ENCODE measurements around the gene CLDND1. TPM values are rescaled to one million over a fixed set of nuclear protein-coding genes. Genes with fewer than 3 reads are reported as not detected.
A peak's percentile ranks its signal among the peaks of the same experiment; 100 is the strongest.

Gene CLDND1
- total and polyA plus RNA-seq, 10 of the 15 experiments (the other 5 are each of a cell fraction or from before 2014, with no cell fraction given) = 97.8 to 225 (median 152) TPM

DNA sequence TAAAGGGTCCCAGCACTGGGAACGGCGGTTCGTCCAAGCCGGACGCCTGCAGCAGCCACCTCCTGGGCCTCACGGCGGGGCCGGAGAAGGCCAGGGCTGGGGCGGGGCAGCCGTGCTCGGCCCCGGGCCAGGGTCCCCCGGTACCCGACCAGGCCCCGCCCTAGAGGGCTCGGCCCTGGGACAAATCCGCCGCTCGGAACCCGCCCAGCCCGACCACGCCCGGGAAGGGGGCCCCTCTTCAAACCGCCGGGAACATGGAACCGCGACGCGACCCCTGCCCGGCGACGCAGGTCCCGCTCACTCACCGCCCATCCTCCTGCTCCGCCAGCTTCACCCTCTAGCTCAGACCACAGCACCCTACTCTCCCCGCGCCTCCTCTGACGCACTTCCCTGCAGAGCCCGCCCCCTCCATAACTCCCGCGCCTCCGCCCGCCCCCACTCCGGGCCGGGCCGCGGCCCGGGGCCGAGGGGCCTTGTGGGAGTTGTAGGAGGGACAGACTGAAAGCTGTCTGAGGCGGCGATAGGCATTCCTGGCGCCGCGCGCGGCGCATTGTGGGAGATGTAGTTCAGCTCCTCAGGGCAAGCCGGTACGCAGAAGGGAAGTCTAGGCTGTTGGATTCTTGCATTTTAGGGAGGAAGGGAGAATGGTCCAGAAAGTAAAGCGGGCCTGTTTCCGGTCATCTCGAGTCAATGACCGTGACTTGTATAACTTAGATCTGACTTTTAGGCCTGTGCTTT, at the start of gene CLDND1 (continued):
- TF ChIP-seq, protein P1, sequence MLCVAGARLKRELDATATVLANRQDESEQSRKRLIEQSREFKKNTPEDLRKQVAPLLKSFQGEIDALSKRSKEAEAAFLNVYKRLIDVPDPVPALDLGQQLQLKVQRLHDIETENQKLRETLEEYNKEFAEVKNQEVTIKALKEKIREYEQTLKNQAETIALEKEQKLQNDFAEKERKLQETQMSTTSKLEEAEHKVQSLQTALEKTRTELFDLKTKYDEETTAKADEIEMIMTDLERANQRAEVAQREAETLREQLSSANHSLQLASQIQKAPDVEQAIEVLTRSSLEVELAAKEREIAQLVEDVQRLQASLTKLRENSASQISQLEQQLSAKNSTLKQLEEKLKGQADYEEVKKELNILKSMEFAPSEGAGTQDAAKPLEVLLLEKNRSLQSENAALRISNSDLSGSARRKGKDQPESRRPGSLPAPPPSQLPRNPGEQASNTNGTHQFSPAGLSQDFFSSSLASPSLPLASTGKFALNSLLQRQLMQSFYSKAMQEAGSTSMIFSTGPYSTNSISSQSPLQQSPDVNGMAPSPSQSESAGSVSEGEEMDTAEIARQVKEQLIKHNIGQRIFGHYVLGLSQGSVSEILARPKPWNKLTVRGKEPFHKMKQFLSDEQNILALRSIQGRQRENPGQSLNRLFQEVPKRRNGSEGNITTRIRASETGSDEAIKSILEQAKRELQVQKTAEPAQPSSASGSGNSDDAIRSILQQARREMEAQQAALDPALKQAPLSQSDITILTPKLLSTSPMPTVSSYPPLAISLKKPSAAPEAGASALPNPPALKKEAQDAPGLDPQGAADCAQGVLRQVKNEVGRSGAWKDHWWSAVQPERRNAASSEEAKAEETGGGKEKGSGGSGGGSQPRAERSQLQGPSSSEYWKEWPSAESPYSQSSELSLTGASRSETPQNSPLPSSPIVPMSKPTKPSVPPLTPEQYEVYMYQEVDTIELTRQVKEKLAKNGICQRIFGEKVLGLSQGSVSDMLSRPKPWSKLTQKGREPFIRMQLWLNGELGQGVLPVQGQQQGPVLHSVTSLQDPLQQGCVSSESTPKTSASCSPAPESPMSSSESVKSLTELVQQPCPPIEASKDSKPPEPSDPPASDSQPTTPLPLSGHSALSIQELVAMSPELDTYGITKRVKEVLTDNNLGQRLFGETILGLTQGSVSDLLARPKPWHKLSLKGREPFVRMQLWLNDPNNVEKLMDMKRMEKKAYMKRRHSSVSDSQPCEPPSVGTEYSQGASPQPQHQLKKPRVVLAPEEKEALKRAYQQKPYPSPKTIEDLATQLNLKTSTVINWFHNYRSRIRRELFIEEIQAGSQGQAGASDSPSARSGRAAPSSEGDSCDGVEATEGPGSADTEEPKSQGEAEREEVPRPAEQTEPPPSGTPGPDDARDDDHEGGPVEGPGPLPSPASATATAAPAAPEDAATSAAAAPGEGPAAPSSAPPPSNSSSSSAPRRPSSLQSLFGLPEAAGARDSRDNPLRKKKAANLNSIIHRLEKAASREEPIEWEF (IDR thresholded peaks at IDR 0.05; ENCODE audit: insufficient replicate concordance, low read depth, low read length) = no peak
- TF ChIP-seq, protein P2, sequence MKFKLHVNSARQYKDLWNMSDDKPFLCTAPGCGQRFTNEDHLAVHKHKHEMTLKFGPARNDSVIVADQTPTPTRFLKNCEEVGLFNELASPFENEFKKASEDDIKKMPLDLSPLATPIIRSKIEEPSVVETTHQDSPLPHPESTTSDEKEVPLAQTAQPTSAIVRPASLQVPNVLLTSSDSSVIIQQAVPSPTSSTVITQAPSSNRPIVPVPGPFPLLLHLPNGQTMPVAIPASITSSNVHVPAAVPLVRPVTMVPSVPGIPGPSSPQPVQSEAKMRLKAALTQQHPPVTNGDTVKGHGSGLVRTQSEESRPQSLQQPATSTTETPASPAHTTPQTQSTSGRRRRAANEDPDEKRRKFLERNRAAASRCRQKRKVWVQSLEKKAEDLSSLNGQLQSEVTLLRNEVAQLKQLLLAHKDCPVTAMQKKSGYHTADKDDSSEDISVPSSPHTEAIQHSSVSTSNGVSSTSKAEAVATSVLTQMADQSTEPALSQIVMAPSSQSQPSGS (IDR thresholded peaks at IDR 0.05; ENCODE audit: low read length) = peak; percentile 60
- TF ChIP-seq SREBF1 (IDR thresholded peaks at IDR 0.05; ENCODE audit: low read length) (peak; percentile 77), TARDBP (IDR thresholded peaks at IDR 0.05; ENCODE audit: borderline replicate concordance) (peak; percentile 92; the same call in 1 of the 2 replicates), MEF2A (IDR thresholded peaks at IDR 0.05; ENCODE audit: insufficient read depth, low read depth, low read length) (peak; percentile 36; the same call in 1 of the 2 replicates), MAX (IDR thresholded peaks at IDR 0.05; ENCODE audit: low read depth, low read length) (peak; percentile 45; the same call in 1 of the 2 replicates), CHD2 (IDR thresholded peaks at IDR 0.05; ENCODE audit: borderline replicate concordance, low read depth, low read length) (peak; percentile 86), MXI1 (IDR thresholded peaks at IDR 0.05; ENCODE audit: low read depth, low read length) (peak; percentile 36; the same call in 1 of the 2 replicates), CHD4 (IDR thresholded peaks at IDR 0.05) (no peak), NBN (IDR thresholded peaks at IDR 0.05) (peak; percentile 46; the same call in 1 of the 2 replicates), SIX5 (IDR thresholded peaks at IDR 0.05; ENCODE audit: low read depth, low read length, severe bottlenecking) (peak; percentile 91), ZBTB11 (CRISPR knock-in tag; IDR thresholded peaks at IDR 0.05) (peak; percentile 38; the same call in 1 of the 2 replicates), TBL1XR1 (IDR thresholded peaks at IDR 0.05; ENCODE audit: low read depth, low read length) (peak; percentile 74; the same call in 1 of the 2 replicates), ASH2L (IDR thresholded peaks at IDR 0.05; ENCODE audit: borderline replicate concordance, low read depth) (no peak), SP1 (IDR thresholded peaks at IDR 0.05; ENCODE audit: low read depth, low read length) (peak; percentile 11), ZBED1 (IDR thresholded peaks at IDR 0.05; ENCODE audit: borderline replicate concordance) (peak; percentile 82; the same call in 1 of the 2 replicates)
- TF ChIP-seq, protein P3, sequence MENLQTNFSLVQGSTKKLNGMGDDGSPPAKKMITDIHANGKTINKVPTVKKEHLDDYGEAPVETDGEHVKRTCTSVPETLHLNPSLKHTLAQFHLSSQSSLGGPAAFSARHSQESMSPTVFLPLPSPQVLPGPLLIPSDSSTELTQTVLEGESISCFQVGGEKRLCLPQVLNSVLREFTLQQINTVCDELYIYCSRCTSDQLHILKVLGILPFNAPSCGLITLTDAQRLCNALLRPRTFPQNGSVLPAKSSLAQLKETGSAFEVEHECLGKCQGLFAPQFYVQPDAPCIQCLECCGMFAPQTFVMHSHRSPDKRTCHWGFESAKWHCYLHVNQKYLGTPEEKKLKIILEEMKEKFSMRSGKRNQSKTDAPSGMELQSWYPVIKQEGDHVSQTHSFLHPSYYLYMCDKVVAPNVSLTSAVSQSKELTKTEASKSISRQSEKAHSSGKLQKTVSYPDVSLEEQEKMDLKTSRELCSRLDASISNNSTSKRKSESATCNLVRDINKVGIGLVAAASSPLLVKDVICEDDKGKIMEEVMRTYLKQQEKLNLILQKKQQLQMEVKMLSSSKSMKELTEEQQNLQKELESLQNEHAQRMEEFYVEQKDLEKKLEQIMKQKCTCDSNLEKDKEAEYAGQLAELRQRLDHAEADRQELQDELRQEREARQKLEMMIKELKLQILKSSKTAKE (IDR thresholded peaks at IDR 0.05; ENCODE audit: low read depth, poor library complexity, severe bottlenecking) = no peak
